Myocyte (in vitro differentiated cells): ENCODE data around the gene BIN1. TPM values are rescaled to one million over a fixed set of nuclear protein-coding genes. Genes with fewer than 3 reads are reported as not detected.

Experiments
- DNase-seq: peaks from one replicate; pipeline ENCODE4 v3.0.0-alpha.2; 2012; ENCODE audit warnings: low read depth
- polyA plus RNA-seq: library from polyadenylated mRNA; unstranded; fragments of >200 nt; gene quantifications from one replicate; pipeline ENCODE4 v1.2.1, GENCODE V29; 2012; ENCODE audit warnings: missing spikeins
- total RNA-seq: library from RNA; depleted of rRNA; stranded (reverse); fragments of >200 nt; gene quantifications from 2 replicates; pipeline ENCODE4 v1.2.3, GENCODE V29; 2014

Gene BIN1
- total RNA-seq = 3,190 and 3,208 TPM in 2 replicates
- 771 TPM for polyA plus RNA-seq

DNA sequence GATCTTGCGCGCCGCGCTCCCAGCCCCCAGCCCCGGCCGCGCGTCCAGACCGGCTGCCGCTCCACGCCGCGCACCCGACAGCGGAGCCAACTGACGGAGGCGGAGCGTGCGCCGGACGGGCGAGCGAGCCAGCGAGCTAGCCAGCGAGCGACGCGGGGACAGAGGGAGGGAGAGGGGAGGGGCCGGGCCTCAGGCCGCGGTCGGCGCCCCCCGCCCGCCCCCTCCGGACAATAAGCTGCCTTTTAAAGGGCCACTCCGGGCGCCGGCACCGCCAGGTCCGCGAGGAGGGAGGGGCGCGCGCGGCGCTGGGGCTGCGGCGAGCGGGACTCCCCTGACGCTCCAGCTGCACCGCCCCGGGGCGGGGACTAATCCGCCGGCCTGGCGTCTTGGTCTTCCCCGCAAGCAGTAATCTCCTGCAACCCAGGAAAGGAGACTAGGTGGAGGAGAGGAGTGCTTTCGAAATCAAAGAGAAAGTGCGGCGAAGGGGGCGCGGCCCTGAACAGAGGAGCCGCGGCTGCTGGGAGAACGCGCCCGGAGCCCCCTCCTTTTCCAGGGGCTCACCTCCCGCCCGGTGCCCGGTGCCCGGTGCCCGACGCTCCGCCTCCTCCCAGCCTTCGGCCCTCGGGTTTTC, at the start of gene BIN1:
TSS of gene BIN1 (minus strand) at position 164 of the 631 bp plus-strand sequence. CDS start 211 bp downstream, outside the sequence.
- peak; percentile 95 for DNase-seq

DNA sequence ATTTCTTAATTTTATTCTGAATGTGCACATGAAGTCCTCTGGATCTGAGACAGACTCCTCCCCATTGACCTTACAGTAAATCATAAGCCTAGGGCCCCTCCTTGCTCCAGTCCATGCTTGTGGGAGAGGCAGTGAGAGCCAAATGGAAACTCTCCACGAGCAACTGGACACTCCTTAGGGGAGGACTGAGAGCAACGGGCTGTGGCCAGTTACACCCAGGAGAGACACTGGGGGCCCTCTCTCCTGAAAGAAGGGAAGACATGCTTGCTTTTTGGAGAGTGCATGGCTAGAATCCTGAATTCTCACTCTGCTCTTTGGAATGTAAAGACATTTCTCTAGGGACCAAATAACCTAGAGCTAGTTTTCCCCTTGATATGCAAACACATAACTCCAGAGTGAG, 49.0 kb upstream of the BIN1 start:
- DNase-seq = peak; percentile 73

GRCh38 chr2:127155028-127155581, 48.2 kb upstream of the BIN1 start:
- no peak for DNase-seq

GRCh38 chr2:127154396-127154795, 47.4 kb upstream of the BIN1 start:
- no peak for DNase-seq

DNA sequence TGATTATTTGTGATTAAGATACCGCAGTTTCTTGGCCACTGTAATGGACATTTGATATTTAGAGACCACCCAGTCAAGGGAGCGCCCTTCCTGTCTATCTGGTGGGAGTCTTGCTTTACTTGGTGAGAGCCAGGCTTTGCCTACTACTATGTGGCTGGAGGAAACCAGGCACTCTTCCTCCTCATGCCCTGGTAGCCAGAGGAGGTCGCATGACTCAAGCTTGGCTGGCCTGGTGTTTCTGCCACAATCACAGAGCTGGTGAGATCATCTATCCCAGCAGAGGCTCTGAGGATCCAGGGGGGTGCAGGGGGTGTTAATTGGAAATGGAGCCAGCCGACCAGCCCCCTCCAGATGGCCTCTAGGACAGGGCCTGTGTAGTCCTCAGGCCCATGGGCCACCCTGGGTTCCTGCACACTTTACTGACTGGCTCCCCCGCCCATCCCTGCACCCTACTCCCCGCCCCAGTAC, 46.8 kb upstream of the BIN1 start:
- DNase-seq = peak; percentile 92

DNA sequence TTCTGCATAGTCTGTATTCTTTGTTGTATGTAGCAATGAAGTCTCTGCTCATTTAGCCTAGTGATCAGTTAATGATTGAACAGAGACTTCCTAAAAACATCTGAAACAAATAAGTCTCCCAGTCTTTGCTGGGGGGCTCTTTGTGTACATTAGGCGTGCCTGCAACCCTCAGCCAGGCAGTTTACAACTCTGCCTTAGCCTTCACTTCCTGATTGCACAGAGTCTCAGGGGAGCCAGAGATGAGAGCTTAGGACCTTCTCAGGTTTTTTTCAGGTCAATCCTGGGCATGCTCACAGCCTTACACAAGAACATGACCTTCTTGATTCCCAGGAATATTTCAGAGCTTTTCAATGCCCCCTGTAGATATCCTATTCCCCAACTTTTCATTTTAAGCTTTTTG, 44.0 kb upstream of the BIN1 start:
- DNase-seq = no peak

DNA sequence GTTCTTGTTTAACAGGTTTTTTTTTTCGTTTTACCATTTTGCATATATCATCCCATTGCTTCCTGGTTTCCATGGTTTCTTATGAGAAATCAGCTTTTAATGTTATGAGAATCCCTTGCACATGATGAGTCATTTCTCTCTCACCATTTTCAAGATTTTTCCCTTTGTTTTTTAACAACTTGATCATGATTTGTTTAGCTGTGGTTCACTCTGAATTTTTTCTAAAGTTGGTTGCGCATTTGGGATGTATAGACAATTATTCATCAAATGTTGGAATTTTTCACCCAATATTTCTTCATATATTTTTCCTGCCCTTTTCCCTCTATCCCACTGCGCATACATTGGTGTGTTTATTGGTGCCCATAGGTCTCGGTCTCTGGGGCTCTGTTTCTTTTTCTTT, 42.4 kb upstream of the BIN1 start:
- peak; percentile 38 for DNase-seq

DNA sequence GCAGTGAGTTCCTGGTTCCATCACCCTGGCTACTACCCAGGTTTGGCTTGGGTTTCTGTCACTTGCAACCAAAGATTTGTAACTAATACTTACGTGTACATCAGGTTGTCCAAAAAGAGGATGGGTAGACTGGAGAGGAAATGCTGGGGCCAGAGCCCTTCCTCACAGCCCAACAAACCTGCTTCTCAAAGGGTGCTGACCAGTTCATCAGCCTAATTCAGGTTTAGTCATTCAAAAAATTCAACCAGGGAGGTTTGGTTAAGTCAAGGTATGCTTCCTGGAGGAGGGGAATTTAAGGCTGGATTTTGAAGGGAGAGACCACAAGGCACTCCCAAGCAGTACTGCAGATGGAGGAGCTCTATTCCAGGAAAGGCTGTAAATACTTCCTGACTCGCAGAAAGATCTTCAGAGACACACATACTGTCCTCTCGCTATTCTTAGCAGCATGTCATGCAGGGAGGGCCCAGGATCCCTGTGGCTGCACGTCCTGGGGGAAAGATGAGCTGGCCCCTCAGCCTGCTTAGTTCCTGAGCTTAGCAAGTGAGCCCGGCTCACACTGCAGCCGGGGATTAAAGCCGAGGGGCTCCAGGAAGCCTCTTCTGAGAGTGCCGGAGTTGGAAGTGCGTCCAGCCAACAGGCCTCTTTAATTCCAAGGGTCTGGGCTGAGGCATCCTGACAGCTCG, 40.0 kb upstream of the BIN1 start:
- peak; percentile 92 for DNase-seq

GRCh38 chr2:127146071-127146725, 39.2 kb upstream of the BIN1 start:
- no peak for DNase-seq

GRCh38 chr2:127145280-127145895, 38.4 kb upstream of the BIN1 start:
- DNase-seq = peak; percentile 94

- DNase-seq = peak; percentile 79
These were observed 37.2 kb upstream of the BIN1 start for GRCh38 chr2:127143841-127144782.

- no peak for DNase-seq
These were observed 36.0 kb upstream of the BIN1 start for GRCh38 chr2:127142663-127143630.

DNA sequence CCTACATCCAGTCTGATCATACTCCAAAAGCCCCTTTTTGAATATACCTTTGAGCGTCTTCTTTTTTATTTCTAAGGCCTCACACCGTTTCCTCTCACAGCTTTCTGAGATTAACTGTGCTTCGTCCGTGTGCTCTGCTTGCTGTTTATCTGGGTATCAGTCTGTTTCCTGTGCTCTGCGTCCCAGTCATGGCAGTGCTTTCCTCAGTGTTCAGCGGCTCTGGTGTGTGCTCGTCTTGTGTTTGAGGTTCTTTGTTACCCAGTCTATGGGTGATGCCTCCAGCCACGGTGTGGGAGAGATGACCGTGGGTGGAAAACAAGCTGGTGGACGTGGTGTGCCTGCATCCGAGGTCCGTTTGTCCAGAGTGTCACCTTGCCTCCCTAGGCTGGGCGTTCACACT, 33.6 kb upstream of the BIN1 start:
- no peak for DNase-seq

DNA sequence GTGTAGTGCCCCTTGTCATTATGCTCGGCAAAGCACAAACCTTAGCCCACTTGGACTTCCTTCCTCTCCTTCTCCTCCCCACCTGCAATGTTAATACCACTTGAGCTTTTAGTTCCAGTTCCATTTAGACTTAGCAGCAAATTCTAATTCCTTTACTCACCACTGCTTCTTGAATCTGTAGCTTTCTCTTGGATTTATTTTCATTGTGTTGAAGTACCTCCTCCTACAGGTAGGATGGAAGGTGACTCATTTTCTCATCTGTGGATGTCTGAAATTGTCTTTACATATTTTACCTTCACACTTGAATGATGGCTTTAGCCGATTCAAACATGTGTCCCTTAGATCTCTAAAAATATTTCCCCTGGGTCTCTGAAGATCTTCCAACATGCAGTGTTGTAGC, 32.8 kb upstream of the BIN1 start:
- no peak for DNase-seq

DNA sequence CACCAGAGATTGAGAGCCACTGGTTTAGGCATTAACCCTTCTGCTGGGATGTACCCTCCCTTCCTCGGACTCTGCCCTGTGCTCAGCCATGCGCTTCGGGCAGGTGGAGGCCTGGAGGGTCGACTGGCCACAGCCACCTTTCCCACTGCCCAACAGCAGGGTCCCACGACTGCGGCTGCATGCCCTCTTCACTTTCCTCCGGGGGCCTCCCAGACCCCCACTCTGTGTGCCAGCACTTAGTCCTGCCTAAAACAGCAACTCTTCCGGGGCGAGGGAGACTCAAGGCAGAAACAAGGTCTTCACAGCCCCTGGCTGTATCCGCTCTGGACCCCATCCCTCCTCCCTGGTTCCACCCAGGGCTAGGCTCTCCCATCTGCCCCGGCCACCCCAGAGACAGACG, 31.3 kb upstream of the BIN1 start:
- DNase-seq = no peak

DNA sequence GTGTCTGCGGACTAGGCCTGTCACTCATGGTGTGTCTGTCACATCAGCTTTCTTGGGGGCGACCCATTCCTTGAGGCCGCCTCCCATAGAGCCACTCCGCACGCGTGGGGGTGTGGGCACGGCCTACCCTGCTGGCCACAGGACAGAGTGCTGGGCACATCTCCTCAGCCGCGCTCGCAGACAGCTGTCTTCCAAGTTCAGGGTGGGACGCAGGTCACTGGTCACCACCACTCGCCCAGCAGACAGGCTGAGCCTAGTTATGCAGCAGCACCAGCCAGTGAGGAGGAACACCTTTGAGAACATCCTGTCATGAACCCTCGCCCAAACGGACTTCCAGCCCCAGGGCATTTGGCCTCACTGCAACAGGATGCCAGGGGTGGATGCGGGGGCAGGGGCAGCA, 30.8 kb upstream of the BIN1 start:
- no peak for DNase-seq

DNA sequence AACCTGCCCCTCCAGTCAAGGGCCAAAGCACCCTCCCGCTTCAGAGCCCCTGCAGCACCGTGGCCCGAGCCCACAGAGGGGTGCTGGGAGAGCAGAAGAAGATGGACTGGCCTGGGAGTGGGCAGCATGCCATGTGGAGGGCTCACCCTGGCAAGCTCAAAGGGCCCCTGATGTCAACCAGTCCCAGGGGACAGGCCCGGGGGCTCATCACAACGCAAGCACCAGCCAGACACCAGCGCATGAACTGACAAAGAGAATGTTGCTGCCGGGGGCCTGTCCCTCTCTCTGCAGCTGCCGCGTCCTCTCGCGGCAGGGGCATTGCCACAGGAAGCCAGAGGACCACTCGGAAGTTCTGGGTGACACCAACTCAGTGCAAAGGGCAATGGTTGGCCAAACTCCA, 30.3 kb upstream of the BIN1 start:
- no peak for DNase-seq

GRCh38 chr2:127134833-127135830, 28.2 kb upstream of the BIN1 start:
- peak; percentile 78 for DNase-seq
